OCI-LY7 (cell line): Measurements from ENCODE around the gene EML6. TPM values are rescaled to one million over a fixed set of nuclear protein-coding genes. Genes with fewer than 3 reads are reported as not detected.

Experiments
- BruUV-seq: library from RNA; stranded (reverse); fragments of 400-500 nt; replicated peaks from 2 replicates; lab custom pipeline; 2021; lab: Mats Ljungman, UMichigan
- CTCF ChIA-PET: fragments of 300-600 bp; sonication (Branson Sonifier 250); formaldehyde crosslinking; loops from one replicate; lab custom pipeline; 2022; ENCODE audit warnings: antibody characterized with exemption; ENCODE audit not compliant: unreplicated experiment; lab: Charles Lee
- POLR2A ChIA-PET: fragments of 300-600 bp; sonication (Branson Sonifier 250); formaldehyde crosslinking; loops from one replicate; lab custom pipeline; 2022; ENCODE audit warnings: antibody characterized with exemption; lab: Charles Lee
- DNase-seq: peaks from one replicate; pipeline ENCODE4 v3.0.0-alpha.2; 2015; ENCODE audit warnings: low spot score
- H2AFZ ChIP-seq: fragments of 200-600 bp; sonication (generic), shearing (Covaris generic); 2 replicates; pipeline ENCODE4 v1.6.1; 2014; ENCODE audit warnings: mild to moderate bottlenecking, antibody characterized with exemption, low read length, moderate library complexity
- H3K27ac ChIP-seq: fragments of 200-600 bp; sonication (generic); 2 replicates; pipeline ENCODE4 v1.5.1; 2014; ENCODE audit warnings: mixed run types, low read depth, mild to moderate bottlenecking, moderate library complexity, low read length, inconsistent platforms; ENCODE audit not compliant: poor library complexity, severe bottlenecking
- H3K36me3 ChIP-seq: fragments of 200-600 bp; sonication (generic); 2 replicates; pipeline ENCODE4 v1.6.1; 2014; ENCODE audit warnings: mild to moderate bottlenecking, antibody characterized with exemption, low read length, moderate library complexity, mixed read lengths; ENCODE audit not compliant: insufficient read depth
- H3K4me1 ChIP-seq: fragments of 200-600 bp; sonication (generic); 2 replicates; pipeline ENCODE4 v1.5.1; 2014; ENCODE audit warnings: mild to moderate bottlenecking, low read length; ENCODE audit not compliant: insufficient read depth, poor library complexity, severe bottlenecking
- H3K4me2 ChIP-seq: fragments of 200-600 bp; sonication (generic); 2 replicates; pipeline ENCODE4 v1.6.1; 2014; ENCODE audit warnings: mild to moderate bottlenecking, low read length
- H3K4me3 ChIP-seq: fragments of 200-600 bp; sonication (generic); 2 replicates; pipeline ENCODE4 v1.5.1; 2014; ENCODE audit warnings: mild to moderate bottlenecking, low read depth, low read length; ENCODE audit not compliant: poor library complexity, severe bottlenecking
- H3K79me2 ChIP-seq: fragments of 200-600 bp; sonication (generic); 2 replicates; pipeline ENCODE4 v1.6.1; 2016; ENCODE audit warnings: low read depth, mild to moderate bottlenecking, low read length, moderate library complexity, mixed read lengths; ENCODE audit not compliant: insufficient read depth
- H3K9me2 ChIP-seq: fragments of 200-600 bp; sonication (generic); 2 replicates; pipeline ENCODE4 v1.6.1; 2016; ENCODE audit warnings: mild to moderate bottlenecking, low read length, mixed read lengths; ENCODE audit not compliant: insufficient read depth
- H3K9me3 ChIP-seq: fragments of 200-600 bp; sonication (generic); 2 replicates; pipeline ENCODE4 v1.6.1; 2014; ENCODE audit warnings: mild to moderate bottlenecking, mixed run types, low read length, mixed read lengths
- H4K20me1 ChIP-seq: fragments of 200-600 bp; sonication (generic); 2 replicates; pipeline ENCODE4 v1.6.1; 2014; ENCODE audit warnings: mild to moderate bottlenecking, antibody characterized with exemption, low read length, moderate library complexity, mixed read lengths; ENCODE audit not compliant: insufficient read depth
- EZH2phosphoT487 ChIP-seq: fragments of 200-600 bp; sonication (generic); IDR thresholded peaks from 2 replicates; pipeline ENCODE4 v1.6.1; 2018; ENCODE audit warnings: low read depth, borderline replicate concordance, mild to moderate bottlenecking, mixed run types, antibody characterized with exemption, low read length, moderate library complexity, mixed read lengths
- intact Hi-C: fragments of 100-400 bp; cut with micrococcal nuclease; formaldehyde crosslinking; loops from one replicate; pipeline ENCODE4 v1.10.0; 2022; ENCODE audit not compliant: unreplicated experiment
- total RNA-seq, 2 experiments: library from RNA; depleted of rRNA in 1 of 2; stranded (reverse); fragments of >200 nt in 1 of 2; shearing (Covaris generic) in 1 of 2; gene quantifications; 2 replicates each; pipeline ENCODE4 v1.2.3, GENCODE V29; 2014 to 2022
- TF ChIP-seq, protein P1 (sequence below): fragments of 200-600 bp; sonication (generic); conservative IDR thresholded peaks from 2 replicates; pipeline ENCODE4 v1.5.1; 2014; ENCODE audit warnings: mild to moderate bottlenecking, antibody characterized with exemption, low read length, moderate library complexity, mixed read lengths

EML6 gene
- total RNA-seq, 2 experiments from 2014 or later, result 310 to 367 TPM

DNA sequence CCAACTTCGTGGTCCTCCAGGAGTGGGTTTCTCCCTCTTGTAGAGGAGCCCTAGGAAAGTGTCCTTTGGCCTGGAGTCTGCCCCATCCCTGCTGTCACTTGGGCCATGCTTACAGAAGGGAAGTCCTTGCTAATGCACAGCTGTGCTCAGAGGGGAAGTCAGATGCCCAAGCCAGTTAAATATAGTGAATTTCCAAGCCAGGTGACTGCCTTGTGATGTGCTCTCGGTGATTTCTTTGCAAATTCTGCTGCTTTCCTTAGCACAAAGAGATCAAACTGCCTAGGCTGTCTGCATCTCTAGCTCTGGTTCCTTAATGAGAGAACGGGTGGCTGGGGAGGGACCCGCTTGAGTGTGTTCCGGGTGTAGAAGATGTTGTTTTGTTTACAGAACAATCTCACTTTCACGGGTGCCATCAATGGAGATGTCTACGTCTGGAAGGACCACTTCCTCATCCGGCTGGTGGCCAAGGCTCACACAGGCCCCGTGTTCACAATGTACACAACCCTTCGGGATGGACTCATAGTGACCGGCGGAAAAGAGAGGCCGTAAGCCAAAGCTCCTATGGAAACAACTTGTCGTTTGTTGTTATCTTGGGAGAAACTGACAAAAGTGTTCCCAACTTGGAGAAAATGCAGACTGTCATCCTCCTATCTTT is 235.4 kb downstream of the EML6 start:
- intact Hi-C loops, result no loop called here
- ChIA-PET POLR2A (no interaction called here), CTCF (no interaction called here)
- no peak overlapping the region for H2AFZ ChIP-seq
- H3K79me2 ChIP-seq, result no peaks in the 10 kb centered on the region
- H3K27ac ChIP-seq, result no peak overlapping the region
- H3K36me3 ChIP-seq, result peaks cover 96% of the 10 kb centered on the region
- no peaks in the 10 kb centered on the region for H3K4me1 ChIP-seq
- DNase-seq, result peak; percentile 11
- H3K4me2 ChIP-seq, result no peak overlapping the region
- no peaks in the 10 kb centered on the region for H4K20me1 ChIP-seq
- H3K4me3 ChIP-seq, result no peak overlapping the region
- TF ChIP-seq, protein P1, sequence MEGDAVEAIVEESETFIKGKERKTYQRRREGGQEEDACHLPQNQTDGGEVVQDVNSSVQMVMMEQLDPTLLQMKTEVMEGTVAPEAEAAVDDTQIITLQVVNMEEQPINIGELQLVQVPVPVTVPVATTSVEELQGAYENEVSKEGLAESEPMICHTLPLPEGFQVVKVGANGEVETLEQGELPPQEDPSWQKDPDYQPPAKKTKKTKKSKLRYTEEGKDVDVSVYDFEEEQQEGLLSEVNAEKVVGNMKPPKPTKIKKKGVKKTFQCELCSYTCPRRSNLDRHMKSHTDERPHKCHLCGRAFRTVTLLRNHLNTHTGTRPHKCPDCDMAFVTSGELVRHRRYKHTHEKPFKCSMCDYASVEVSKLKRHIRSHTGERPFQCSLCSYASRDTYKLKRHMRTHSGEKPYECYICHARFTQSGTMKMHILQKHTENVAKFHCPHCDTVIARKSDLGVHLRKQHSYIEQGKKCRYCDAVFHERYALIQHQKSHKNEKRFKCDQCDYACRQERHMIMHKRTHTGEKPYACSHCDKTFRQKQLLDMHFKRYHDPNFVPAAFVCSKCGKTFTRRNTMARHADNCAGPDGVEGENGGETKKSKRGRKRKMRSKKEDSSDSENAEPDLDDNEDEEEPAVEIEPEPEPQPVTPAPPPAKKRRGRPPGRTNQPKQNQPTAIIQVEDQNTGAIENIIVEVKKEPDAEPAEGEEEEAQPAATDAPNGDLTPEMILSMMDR, result no peak
- no peak for TF ChIP-seq EZH2phosphoT487
- BruUV-seq, result no TSS peak
- H3K9me2 ChIP-seq, result no peaks in the 10 kb centered on the region
- H3K9me3 ChIP-seq, result no peaks in the 10 kb centered on the region

DNA sequence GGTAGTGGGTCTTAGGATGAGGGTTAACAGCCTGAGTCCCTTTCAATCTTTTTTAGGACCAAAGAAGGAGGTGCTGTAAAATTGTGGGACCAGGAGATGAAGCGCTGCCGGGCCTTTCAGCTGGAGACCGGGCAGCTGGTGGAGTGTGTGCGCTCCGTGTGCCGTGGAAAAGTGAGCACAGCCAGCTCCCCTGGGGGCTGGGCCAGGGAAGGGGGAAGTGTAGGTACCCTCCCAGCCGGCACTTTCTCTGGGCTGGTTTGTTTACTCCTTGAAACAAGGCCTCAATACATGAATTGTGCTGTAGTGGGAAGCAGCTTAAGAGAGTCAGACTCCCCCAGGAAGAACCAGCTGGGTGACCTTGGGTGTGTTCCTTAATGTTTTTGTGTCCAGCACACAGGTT is 236.7 kb downstream of the EML6 start:
- no TSS peak for BruUV-seq
- H3K9me2 ChIP-seq, result no peaks in the 10 kb centered on the region
- no peaks in the 10 kb centered on the region for H4K20me1 ChIP-seq
- TF ChIP-seq EZH2phosphoT487, result no peak
- TF ChIP-seq, protein P1, result no peak
- ChIA-PET POLR2A (interaction anchor here (0.5 to 1.9 kb wide), 3 partner anchors 12 to 219 kb away, joined by 3 to 4 read pairs (median 3); no protein-coding TSS in a partner anchor), CTCF (no interaction called here)
- no peak overlapping the region for H3K4me2 ChIP-seq
- H3K4me3 ChIP-seq, result no peak overlapping the region
- no peaks in the 10 kb centered on the region for H3K79me2 ChIP-seq
- peaks cover 96% of the 10 kb centered on the region for H3K36me3 ChIP-seq
- H3K9me3 ChIP-seq, result no peaks in the 10 kb centered on the region
- intact Hi-C loops, result no loop called here
- no peaks in the 10 kb centered on the region for H3K4me1 ChIP-seq
- no peak overlapping the region for H3K27ac ChIP-seq
- DNase-seq, result no peak
- no peak overlapping the region for H2AFZ ChIP-seq

DNA sequence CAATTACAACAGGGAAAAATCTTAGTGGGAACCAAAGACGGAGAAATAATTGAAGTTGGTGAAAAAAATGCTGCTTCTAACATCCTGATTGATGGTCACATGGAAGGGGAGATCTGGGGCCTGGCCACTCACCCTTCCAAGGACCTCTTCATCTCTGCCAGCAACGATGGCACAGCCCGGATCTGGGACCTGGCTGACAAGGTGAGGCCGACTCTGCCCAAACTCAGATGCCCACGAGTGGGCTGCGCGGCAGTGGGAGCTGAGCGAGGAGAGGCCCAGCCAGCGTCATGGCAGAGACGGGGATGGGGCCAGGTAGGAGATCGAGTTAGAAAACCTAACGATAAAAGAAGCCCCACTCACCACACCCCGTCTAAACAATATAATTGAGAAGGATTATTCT is 239.0 kb downstream of the EML6 start:
- intact Hi-C loops, result no loop called here
- Histone ChIP-seq H3K27ac (no peak overlapping the region), H3K4me3 (no peak overlapping the region), H3K9me3 (no peaks in the 10 kb centered on the region), H2AFZ (no peak overlapping the region), H3K79me2 (no peaks in the 10 kb centered on the region), H4K20me1 (no peaks in the 10 kb centered on the region), H3K4me2 (no peak overlapping the region), H3K36me3 (peaks cover 96% of the 10 kb centered on the region), H3K4me1 (no peaks in the 10 kb centered on the region), H3K9me2 (no peaks in the 10 kb centered on the region)
- TF ChIP-seq, protein P1, result no peak
- TF ChIP-seq EZH2phosphoT487, result no peak
- CTCF ChIA-PET, result no interaction called here
- no TSS peak for BruUV-seq
- DNase-seq, result no peak
- POLR2A ChIA-PET, result no interaction called here
